ENCODE data around the gene GAS5.

Gene GAS5

DNA sequence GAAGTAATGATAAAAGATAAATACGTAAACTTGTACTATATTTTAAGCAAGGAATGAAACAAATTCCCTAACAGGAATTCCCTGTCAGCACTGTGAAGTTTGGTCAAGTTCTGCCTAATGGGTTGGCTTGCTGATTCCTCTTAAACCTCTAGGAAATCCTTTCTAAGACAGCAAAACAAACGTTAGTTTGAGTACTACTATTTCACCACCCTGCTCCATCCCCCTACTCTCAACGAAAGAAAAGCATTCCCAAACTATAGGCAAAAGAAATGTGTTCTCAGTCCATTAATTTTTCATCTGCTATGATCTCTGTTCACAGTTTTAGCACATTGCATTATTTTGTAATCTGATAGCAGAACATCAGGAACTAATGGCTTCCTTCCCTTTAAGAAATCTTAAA lies 33.2 kb upstream of the GAS5 start:
- TF ChIP-seq ZFX (IDR thresholded peaks at IDR 0.05) (no peak), CTCF (conservative IDR thresholded peaks at IDR 0.05) (no peak)
- H3K27ac ChIP-seq: no peak overlapping the region

DNA sequence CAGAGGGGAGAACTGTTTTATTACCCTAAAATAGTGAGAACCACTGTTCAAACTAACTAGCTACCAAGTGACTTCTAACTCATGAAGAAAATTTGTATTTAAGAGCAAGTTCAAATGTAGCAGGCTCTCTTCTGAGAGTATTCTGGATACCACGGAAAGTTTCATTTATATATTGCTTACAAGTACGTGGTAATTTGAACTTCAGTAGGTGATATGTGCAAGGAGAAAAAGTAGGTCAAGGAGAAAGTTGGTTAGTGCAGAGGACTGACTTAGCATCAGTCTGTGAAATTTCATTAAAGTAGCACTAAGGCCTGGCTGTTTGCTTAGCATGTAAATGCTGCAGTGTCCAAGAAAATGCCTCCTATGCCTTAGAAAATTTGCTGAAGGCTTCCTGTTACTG lies 32.6 kb upstream of the GAS5 start:
- no peak overlapping the region for H3K27ac ChIP-seq
- TF ChIP-seq CTCF (conservative IDR thresholded peaks at IDR 0.05) (no peak), ZFX (IDR thresholded peaks at IDR 0.05) (no peak)

DNA sequence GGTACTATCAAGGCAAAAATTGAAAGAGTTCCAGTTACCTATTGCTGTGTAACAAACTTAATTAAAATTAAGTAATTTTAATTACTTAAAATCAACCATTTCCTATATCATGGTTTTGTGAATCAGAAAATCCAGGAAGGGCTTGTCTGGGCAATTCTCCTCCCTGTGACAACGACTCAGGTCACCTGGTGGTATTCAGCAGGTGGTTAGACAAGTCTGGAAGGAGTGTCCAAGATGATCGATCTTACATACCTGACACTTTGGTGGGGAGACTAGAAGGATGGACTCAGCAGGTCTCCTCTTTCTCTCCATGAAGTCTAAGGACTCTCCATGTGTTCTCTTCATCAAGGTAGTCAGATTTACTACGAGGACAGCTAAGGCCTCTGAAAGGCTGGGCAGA lies 26.4 kb upstream of the GAS5 start:
- TF ChIP-seq CTCF (conservative IDR thresholded peaks at IDR 0.05): no peak
- no peak for TF ChIP-seq ZFX (IDR thresholded peaks at IDR 0.05)

GRCh38 chr1:173893611-173894010 lies 25.8 kb upstream of the GAS5 start:
- no peak overlapping the region for H3K27ac ChIP-seq
- TF ChIP-seq CTCF (conservative IDR thresholded peaks at IDR 0.05): no peak
- no peak for TF ChIP-seq ZFX (IDR thresholded peaks at IDR 0.05)

More for the DNA sequence above, 26.4 kb upstream of the GAS5 start:
- H3K27ac ChIP-seq: no peak overlapping the region

DNA sequence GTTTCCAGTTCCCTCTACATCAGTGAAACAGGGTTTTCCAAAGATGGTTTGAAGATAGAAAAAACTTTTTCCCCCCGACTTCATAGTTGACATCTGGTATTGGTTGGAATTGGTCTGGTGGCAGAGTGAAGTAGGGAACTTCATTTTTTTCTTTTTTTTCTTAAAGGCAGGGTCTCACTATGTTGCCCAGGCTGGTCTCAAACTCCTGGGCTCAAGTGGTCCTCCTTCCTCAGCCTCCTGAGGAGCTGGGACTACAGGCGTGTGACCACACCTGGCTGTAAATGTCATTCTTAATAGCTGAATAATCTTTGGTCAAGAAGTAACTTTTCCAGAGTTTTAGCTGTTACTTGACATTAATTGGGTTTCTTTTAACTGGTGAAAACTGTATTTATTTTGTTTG lies 22.1 kb upstream of the GAS5 start:
- TF ChIP-seq CTCF (conservative IDR thresholded peaks at IDR 0.05) (no peak), ZFX (IDR thresholded peaks at IDR 0.05) (no peak)

DNA sequence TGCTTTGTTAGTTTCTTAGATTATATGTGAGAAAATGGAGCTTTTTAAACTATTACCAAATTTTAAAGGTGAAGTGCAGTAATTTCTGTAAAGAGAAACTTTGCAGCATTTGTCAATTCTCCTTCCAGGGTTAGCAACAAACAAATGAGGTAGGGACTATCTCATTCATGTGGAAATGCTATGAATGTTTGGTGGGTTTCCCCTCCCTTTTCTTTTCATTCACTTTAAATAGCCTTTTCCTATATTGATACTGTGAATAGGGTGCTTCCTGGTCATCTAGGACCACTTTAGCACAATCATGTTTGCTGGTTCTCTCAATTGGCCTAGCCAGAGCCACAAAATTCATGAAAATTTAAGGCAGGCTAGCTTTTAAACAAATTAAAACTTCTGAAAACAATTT lies 21.0 kb upstream of the GAS5 start:
- TF ChIP-seq ZFX (IDR thresholded peaks at IDR 0.05): no peak
- no peak for TF ChIP-seq CTCF (conservative IDR thresholded peaks at IDR 0.05)
- H3K27ac ChIP-seq: no peak overlapping the region

More for the DNA sequence above, 22.1 kb upstream of the GAS5 start:
- H3K27ac ChIP-seq: no peak overlapping the region

DNA sequence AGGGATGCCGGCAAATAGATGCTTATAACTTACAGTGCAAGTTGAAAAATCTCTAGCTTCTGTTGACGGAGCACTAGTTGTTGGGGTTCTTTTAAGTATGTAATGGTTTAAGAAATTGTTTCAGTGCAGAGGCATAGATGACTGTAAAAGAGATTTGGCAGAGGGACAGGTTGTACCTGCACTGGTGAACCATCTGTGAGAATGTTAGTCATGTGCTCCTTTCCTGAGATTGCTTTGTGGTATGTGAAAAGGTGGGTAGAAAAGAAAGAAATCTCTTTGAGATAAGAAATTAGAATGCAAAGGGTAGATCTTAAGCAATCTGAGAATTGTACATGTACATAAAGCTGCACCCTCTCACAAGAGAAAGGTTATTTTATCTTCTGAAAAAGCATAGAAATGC lies 19.8 kb upstream of the GAS5 start:
- no peak overlapping the region for H3K27ac ChIP-seq
- TF ChIP-seq ZFX (IDR thresholded peaks at IDR 0.05): no peak
- no peak for TF ChIP-seq CTCF (conservative IDR thresholded peaks at IDR 0.05)
